ENCODE data around the gene CCDC68. TPM values are rescaled to one million over a fixed set of nuclear protein-coding genes. Genes with fewer than 3 reads are reported as not detected.
"Not testable (repeated sequence)": the region's sequence is repeated elsewhere in the genome, so short reads cannot be mapped to it uniquely, and the experiment has no call there.

CCDC68 gene
- total RNA-seq, 1 donor from 2014 or later: 5.1 TPM

GRCh38 chr18:54857499-54857898 lies 101.8 kb downstream of the CCDC68 start:
- Histone ChIP-seq H3K27ac (replicated peaks) (no peak overlapping the region), H3K9me3 (replicated peaks) (no peaks in the 10 kb centered on the region), H3K4me1 (no peaks in the 10 kb centered on the region), H3K4me3 (no peak overlapping the region), H3K36me3 (no peaks in the 10 kb centered on the region), H3K27me3 (ENCODE audit: low read depth) (no peaks in the 10 kb centered on the region)
- intact Hi-C loops (cut with micrococcal nuclease): no loop called here
- DNase-seq: no peak
- no peak for TF ChIP-seq CTCF (IDR thresholded peaks at IDR 0.05; ENCODE audit: borderline replicate concordance)

GRCh38 chr18:54856105-54856646 lies 103.1 kb downstream of the CCDC68 start:
- H3K27ac ChIP-seq (replicated peaks): no peak overlapping the region
- DNase-seq: no peak
- no peaks in the 10 kb centered on the region for H3K9me3 ChIP-seq (replicated peaks)
- no peaks in the 10 kb centered on the region for H3K4me1 ChIP-seq
- TF ChIP-seq CTCF (IDR thresholded peaks at IDR 0.05; ENCODE audit: borderline replicate concordance): no peak
- H3K36me3 ChIP-seq: no peaks in the 10 kb centered on the region
- intact Hi-C loops (cut with micrococcal nuclease): no loop called here
- H3K4me3 ChIP-seq: no peak overlapping the region
- H3K27me3 ChIP-seq (ENCODE audit: low read depth): no peaks in the 10 kb centered on the region

- H3K4me1 ChIP-seq; DNase-seq; H3K27me3 ChIP-seq (ENCODE audit: low read depth); H3K27ac ChIP-seq (replicated peaks); intact Hi-C loops (cut with micrococcal nuclease); H3K9me3 ChIP-seq (replicated peaks); H3K4me3 ChIP-seq; H3K36me3 ChIP-seq: not testable (repeated sequence)
Measured at GRCh38 chr18:54855050-54855449, 104.2 kb downstream of the CCDC68 start.

GRCh38 chr18:54852780-54853675 lies 106.2 kb downstream of the CCDC68 start:
- DNase-seq: no peak
- intact Hi-C loops (cut with micrococcal nuclease): no loop called here

More at GRCh38 chr18:54852780-54853675, 106.2 kb downstream of the CCDC68 start:
- no peak overlapping the region for H3K27ac ChIP-seq (replicated peaks)
- no peaks in the 10 kb centered on the region for H3K27me3 ChIP-seq (ENCODE audit: low read depth)
- H3K36me3 ChIP-seq: no peaks in the 10 kb centered on the region
- H3K4me3 ChIP-seq: no peak overlapping the region
- TF ChIP-seq CTCF (IDR thresholded peaks at IDR 0.05; ENCODE audit: borderline replicate concordance): no peak
- no peaks in the 10 kb centered on the region for H3K9me3 ChIP-seq (replicated peaks)
- no peaks in the 10 kb centered on the region for H3K4me1 ChIP-seq

Other genes with a start within 250 kb of the CCDC68 start
- gene RAB27B, start 131.0 kb downstream of the CCDC68 start, total RNA-seq: 0.16 TPM

Data from left ventricle myocardium inferior (tissue), 1 donor.